GM18861 (cell line): Measurements from ENCODE around the gene C2orf74.
A peak's percentile ranks its signal among the peaks of the same experiment; 100 is the strongest.
"Not testable (repeated sequence)": the region's sequence is repeated elsewhere in the genome, so short reads cannot be mapped to it uniquely, and the experiment has no call there.

Experiments
- ATAC-seq: cut with Tn5 transposase; IDR thresholded peaks from one replicate; pipeline ENCODE4 v1.9.1; 2021; ENCODE audit not compliant: unreplicated experiment

C2orf74 gene

DNA sequence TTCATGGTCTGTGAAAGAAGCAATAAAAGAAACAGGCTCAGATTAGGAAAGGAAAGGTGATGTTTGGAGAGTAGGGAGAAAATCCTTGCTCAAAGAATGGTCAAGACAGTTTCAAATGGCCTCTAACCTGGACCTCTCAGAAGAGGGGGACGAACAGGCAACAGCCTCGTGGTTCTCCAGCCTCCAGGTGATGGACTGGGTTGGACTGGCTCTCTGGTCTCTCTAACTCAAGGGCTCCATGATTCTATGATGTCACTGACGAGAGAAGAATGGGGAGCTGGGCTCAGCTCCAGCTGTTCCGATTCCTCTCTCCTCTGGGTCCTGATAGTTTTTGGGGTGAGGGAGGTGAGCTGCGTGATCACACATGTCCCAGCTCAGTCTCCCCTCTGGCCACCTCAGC, at the start of gene C2orf74:
Gene C2orf74, plus strand, starts transcription at position 301 of the 400 bp plus-strand sequence. CDS start 327 bp downstream, outside the sequence.
- ATAC-seq, result no peak

DNA sequence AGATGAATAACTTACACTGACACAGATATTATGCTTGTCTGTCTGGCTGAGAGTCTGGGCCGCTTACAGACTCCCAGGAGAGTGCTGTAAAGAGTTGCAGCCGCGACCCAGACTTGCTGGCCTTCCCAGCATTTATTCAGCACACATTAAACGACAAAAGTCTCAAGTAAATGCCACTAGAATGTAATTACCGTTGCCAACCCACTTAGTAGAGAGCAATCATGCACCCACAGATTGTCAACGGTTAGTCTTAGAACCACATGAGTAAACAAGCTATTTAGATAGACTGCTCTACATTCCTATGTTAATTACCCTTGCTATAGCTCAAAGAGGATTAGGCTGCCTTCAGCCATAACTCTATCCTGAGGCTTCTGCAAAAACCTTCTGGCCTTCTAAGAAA, 47.8 kb upstream of the C2orf74 start:
- no peak for ATAC-seq

DNA sequence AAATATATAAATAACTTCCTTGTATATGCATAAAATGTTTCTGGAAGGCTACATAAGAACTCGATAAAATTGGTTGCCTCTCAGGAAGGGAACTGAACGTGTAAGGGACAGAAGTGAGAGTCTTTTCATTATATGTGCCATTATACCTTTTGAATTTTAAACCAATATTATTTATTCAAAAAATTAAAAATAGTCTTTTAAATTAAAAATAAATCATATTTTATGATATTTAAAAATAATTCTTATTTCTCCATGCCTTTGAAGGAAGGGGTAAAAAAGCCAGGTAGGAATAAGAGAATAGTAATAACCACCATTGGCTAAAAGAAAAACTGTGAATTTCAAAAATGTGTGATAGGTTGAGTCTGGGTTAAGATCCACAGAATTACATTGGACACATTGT, 45.7 kb upstream of the C2orf74 start:
- ATAC-seq, result no peak

DNA sequence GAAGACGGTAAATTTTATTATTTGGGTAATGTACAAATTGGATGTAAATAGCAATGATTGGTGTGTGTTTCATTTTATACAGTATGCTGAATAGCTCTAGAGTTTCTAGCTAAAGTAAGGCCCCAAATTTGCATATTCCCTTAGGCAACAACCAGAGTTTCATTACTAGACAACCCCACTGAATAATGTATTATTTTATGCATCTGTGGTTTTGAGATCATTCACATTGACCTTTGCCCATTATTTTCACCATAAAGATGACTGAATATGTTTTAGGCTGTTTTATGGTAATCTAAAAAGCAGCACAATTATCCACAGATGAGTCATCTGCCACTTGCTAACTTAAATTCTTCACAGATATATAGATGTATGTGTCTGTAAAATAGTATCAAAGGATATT, 44.5 kb upstream of the C2orf74 start:
- ATAC-seq, result peak; percentile 80

DNA sequence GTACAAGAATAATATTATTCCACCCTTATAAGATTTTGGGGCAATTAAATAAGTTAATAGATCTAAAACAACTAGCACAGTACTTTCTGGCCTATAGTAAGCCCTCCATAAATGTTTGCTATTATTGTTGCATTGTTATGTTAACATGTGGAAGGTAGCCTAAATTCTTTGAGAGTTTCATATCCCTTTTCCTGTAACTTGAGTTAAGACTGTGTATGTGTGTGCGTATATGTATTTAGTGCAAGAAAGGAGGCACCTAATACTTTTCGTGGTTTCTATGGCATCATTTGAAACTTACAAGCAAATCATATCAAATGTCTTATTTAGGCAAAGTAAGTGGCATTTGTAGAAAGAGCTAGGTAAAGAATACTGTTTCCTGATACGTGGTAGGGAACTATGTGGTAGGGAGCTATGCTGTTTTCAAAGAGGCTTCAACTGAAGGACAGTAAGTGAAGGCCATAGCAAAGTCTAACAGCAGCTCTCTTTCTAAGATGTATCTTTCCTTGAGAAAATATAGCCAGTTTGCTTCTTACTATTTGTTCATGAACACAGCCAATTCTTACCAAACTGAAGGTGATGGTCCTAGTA, 36.8 kb upstream of the C2orf74 start:
- ATAC-seq, result no peak

DNA sequence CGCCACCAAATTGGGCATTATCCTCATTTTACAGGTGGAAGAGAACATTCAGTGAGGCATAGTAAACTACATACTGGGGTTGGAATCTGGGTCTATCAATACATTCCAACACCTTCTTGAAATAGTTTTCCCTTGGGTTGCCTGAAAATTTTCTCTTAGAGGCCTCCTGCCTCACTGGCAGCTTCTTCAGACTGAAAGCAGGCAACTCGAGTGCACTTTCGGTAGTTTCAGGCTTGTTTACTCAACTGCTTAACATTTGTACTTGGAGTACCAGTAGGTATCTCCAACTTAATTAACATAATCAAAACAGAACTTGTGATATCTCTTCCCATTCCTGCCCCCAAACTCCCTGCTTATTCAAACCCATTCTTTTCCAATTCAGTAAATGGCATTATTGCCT, 36.2 kb upstream of the C2orf74 start:
- no peak for ATAC-seq

DNA sequence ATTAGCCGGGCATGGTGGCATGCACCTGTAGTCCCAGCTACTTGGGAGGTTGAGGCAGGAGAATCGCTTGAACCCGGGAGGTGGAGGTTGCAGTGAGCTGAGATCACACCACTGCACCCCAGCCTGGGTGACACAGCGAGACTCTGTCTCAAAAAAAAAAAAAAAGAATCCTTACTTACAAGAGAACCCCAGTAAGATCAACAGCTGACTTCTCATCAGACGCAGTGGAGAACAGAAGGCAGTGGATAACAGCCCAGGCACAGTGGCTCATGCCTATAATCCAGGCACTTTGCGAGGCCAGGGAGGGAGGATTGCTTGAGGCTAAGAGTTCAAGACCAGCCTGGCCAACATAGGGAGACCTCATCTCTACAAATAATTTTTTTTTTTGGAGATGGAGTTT, 33.9 kb upstream of the C2orf74 start:
- ATAC-seq, result not testable (repeated sequence)

DNA sequence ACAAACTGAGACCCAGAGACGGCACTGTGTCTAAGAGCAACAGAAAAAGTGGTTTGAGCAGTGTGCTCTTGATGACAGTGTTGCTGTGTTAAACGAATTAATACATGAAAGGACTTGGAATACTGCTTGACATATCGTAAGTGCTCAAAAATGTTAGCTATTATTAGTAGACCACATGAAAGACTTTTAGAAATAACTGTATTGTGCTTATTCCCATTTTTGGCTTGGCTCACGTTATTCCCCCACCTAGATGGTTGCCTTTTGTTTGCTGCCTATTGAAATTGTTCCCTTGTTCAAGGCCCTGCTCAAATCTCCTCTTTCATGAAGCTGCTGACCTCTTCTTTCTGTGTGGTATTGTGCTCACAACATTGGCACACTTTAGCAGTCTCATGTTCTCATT, 27.8 kb upstream of the C2orf74 start:
- no peak for ATAC-seq

DNA sequence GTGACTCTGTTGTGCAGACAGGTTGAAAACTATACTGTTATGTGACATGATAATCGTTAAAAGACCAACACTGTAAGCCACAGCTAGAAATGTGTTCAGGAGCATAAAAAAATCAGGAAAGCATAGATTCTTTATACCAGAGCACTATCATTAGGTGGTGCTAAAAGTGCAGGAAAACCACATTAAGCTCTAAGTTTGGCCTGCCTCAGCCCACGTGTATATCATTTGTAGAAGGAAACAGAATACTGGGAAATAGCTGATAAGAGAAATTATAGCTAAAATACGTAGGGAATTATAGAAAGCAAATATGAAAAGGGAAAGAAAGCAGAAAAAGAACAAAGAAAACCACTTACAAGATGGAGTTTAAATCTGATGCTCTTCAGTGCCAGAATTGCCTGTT, 26.5 kb upstream of the C2orf74 start:
- ATAC-seq, result no peak

DNA sequence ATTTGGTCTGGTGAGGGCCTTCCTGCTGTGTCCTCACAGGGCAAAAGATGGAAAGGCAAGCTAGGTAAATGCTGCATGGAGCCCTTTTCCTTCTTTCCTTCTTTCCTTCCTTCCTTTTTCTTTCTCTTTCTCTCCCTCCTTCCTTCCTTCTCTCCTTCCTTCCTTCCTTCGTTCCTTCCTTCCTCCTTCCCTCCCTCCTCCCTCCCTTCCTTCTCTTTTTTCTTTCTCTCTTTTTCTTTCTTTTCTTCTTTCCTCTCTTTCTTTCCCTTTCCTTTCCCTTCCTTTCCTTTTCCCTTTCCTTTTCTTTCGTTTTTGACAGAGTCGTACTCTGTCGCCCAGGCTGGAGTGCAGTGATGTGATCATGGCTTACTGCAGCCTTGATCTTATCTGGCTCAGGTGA, 23.1 kb upstream of the C2orf74 start:
- no peak for ATAC-seq

DNA sequence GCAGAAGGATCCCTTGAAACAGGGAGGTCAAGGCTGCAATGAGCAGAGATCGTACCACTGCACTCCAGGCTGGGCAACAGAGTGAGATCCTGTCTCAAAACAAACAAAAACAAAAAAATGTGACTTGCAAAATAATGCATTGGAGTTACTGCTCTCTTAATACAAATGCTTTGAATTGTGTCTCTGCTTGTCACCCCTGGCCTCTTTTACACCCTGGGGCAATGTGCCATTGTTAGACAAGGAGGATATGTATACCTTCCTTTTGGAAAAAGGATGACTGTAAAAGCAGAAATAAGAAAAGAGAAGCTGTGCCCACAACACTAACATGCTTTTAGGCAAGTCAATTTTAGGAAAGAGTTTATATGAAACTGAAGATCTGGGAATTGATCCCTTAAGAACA, 20.8 kb upstream of the C2orf74 start:
- ATAC-seq, result no peak

DNA sequence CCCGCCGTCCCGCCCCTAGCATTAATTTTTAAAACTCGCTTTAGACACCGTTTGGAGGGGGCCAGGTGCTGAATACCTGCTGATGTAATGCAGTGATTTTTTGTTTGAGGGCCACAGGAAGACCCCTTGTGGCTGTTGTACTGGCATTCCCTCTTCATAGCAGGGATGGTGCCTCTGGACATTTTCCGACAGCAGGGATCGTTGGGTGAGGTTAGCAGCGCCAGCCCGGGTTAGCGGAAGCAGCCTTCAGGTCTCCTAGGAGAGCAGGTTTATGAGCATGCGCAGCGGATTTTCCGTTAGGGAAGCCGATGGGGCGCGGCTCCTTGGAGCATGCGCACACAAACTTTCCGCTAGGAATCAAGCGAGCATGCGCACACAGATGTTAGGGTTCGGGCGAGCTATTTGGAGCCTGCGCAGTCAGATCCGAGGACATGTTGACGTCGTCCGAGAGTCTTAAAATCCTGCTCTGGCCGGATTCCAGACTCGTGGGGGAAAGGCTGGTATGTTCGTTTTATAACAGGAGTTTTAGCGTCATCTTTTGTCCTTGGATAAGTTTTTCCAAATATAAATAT, 17.2 kb upstream of the C2orf74 start:
- ATAC-seq, result peak; percentile 94

DNA sequence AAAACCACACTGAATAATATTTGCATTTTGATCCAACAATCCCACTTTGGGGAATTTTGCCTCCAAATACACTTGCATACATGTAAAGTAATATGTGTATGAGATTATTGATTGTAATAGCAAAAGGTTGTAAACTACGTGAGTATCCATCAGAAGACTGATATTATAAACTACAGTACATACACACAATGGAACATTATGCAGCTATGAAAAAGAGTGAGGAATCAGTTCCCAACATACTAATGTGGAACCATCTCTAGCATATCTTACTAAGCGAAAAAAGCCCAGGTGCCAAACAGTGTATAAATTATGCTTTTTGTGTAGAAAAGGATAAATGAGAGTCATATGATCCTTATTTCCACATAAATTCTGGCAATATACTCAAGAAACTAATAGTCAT, 16.0 kb upstream of the C2orf74 start:
- ATAC-seq, result no peak

DNA sequence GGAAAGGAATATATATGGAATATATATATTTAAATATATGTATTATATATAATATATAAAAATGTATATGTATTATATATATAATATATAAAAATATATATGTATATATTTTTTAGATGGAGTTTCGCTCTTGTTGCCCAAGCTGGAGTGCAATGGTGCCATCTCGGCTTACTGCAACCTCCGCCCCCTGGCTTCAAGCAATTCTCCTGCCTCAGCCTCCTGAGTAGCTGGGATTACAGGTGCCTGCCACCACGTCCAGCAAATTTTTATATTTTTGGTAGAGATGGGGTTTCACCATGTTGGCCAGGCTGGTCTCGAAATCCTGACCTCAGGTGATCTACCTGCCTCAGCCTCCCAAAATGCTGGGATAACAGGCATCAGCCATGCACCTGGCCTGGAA, 13.9 kb upstream of the C2orf74 start:
- ATAC-seq, result not testable (repeated sequence)

DNA sequence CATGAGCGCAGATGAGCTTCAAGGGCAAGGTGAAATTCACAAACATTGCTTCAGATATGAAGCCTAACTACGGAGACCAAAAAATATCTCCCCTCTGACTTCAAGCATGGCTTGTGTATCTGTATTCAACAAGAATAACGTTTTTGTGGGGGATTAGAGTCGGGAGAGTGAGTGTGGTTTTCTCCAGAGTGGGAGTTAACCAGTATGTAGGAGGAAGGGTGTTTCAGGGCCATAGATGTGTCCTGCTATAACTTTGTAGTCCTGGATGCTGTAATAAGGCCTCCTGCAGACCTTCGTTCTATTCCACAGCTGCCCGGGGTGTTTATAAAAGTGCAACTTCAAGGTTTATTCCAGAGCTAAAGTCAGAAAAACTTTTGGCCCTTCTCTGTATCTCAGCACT, 12.9 kb upstream of the C2orf74 start:
- ATAC-seq, result no peak

DNA sequence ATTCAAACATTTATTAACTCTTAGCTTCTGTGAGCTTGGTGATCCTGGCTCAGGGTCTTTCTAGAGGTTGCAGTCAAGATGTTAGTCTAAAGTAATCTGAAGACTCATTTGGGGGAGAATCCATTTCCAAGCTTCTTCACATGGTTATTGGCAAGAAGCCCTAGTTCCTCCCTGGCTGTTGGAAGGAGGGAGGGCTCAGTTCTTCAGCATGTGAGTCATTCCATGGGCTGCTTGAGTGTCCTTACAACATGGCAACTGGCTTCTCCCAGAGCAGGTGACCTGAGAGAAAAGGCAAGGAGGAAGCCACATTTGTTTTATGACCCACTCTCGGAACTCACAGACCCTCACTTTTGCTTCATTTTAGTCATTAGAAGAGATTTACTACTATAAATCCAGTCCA, 10.6 kb upstream of the C2orf74 start:
- ATAC-seq, result no peak

DNA sequence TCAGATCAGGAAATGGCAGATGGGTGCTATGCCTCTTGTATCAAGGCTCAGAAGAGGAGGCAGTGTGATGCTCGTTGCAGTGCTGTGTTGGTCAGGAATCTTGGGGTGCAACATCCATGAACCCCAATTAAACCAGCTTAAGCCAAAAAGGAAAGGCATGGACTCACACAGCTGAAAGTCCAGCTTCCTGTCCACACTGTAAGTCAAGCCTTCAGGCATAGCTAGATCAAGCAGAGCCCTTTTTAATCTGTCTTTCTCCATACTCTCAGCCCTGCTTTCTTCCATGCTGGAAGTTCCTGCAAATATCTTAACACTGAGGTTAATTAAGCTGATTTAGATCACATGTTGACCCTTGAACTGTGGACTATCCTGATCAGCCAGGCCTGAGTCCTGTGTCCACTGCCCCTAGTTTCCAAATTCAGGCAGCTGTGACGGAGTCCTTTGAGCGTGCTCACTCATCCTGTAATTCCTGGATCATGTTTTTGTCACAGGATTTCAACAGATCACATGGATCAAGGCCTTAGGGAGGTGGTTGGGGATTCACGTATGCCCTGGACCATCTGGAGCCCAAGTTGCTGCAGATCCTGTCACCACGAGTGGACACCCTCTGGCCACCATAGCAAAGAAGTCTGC, 4.5 kb upstream of the C2orf74 start:
- no peak for ATAC-seq

DNA sequence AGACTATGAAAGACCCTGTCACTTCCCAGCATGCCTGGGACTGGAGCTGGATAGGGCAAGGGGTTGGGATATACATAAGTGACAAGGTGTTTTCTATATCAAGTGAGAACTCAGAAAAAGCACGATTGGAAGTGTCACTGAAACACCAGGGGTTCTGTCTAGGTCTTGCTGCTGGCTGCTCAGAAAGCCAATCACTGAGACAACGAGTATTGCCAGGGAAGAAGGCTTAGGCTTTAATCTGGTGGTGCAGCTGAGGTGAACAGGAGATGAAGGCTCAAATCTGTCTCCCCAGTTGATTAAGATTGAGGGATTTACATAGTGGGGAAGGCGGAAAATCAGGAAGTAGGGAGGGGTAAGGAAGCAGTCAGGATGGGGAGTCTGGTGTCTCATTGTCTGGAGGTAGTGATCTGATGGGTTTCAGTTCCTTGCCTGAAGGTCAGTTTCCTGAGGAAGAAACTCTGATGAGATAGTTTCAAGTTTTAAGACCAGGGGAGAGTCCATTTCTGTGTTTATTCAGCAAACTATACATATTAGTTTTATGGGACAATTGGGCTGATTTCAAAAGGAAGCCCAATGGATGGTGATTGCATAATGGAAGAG, 3.5 kb upstream of the C2orf74 start:
- no peak for ATAC-seq

DNA sequence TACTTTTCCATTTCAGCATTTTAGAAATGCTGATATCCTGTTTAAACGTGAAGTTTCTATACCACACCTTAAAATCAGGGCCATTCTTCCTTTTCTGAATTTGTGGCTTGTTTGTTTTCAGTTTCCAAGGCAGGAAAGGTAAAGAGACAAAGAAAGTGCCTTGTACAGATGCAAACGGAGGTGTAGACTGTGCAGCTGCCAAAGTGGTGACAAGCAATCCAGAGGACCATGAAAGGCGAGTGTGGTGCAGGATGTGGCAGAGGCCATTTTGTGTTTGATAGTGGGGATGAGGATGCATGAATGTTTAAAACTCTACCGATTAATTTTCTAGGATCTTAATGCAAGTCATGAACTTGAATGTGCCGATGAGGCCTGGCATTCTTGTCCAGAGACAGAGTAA, 733 bp downstream of the C2orf74 start:
- no peak for ATAC-seq

DNA sequence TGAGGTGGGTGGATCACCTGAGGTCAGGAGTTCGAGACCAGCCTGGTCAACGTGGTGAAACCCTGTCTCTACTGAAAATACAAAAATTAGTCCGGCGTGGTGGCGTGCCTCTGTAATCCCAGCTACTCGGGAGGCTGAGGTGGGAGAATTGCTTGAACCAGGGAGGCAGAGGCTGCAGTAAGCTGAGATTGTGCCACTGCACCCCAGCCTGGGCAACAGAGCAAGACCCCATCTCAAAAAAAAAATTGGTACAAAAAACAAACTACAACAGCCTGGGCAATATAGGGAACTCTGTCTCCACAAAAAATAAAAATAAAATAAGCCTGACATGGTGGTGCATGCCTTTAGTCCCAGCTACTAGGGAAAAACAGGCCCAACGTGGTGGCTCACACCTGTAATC, 3.1 kb downstream of the C2orf74 start:
- not testable (repeated sequence) for ATAC-seq

DNA sequence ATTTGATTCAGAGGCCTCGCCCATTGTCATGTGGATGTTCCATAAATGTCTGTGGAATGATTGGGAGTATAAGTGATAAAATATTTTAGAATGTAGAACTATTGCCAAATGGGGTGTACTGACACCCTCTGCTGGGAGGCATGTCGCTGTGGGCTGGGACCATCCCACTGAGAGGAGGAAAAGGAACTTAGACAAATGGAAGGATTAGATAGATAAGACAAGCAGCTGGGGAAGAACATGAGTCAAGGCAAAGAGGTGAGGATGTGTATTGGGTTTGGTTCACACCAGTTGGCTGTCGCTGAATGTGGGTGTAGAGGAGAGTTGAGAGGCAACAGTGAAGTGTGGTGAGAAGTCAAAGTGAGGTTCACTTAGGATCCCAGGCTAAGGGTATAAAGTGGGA, 4.0 kb downstream of the C2orf74 start:
- ATAC-seq, result no peak

DNA sequence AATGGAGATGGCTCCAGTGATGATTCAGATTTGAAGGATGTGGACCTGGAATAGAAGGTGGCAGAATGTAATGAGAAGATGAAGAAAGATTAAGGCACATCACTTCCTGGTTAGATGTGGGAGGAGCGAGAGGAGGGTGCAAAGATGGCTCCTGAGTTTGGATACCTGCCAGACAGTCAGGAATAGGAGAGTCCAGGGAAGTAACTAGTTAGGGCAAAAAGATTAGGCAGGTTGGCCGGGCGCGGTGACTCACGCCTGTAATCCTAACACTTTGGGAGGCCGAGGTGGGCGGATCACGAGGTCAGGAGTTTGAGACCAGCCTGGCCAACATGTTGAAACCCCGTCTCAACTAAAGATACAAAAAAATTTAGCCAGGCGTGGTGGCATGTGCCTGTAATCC, 5.6 kb downstream of the C2orf74 start:
- ATAC-seq, result no peak
